ENCODE data around the gene MED8.
A peak's percentile ranks its signal among the peaks of the same experiment; 100 is the strongest.

MED8 gene

DNA sequence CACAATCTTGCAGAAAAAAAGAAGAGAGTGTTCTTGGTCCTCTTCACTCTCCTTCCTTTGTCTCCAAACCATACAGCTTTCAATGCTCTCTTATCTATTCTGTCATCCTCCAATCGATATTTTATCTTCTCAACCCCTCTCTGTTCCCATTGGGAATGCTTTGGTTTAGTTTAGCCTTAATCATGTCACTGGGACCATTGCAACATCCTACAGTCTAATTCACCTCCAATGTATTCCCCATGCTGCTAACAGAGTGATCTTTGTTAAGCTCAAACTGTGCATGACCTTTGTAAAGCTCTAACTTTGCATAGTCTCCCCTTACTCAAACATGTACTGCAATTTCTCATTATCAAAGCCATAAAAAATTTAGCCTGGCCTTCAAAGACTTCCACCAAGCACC is 49.0 kb downstream of the MED8 start:
- H3K4me3 ChIP-seq (ENCODE audit: control insufficient read depth in 1 of 7, extremely low read depth in 1 of 7, insufficient read depth in 4 of 7, low read depth in 2 of 7, low read length in 6 of 7), result no peak overlapping the region
- H3K27ac ChIP-seq (ENCODE audit: insufficient read depth in 1 of 2, low read depth in 1 of 2, low read length in 2 of 2, poor library complexity in 1 of 2, severe bottlenecking in 2 of 2), result no peak overlapping the region
- WGBS (ENCODE audit: insufficient coverage), result 100% methylated on average over 1 of the region's 1 CpG
- H3K27me3 ChIP-seq (replicated peaks in 2 of 5; ENCODE audit: control insufficient read depth in 4 of 5, insufficient read depth in 5 of 5, low read length in 4 of 5), result no peaks in the 10 kb centered on the region
- no peak for DNase-seq
- H3K9me3 ChIP-seq (ENCODE audit: control extremely low read depth in 1 of 5, control insufficient read depth in 4 of 5, insufficient read depth in 2 of 5, low read depth in 1 of 5, low read length in 4 of 5), result no peaks in the 10 kb centered on the region
- POLR2A ChIA-PET, result no interaction called here
- peaks cover 3 to 44% (median 28%) of the 10 kb centered on the region in 4 experiments for H3K4me1 ChIP-seq (ENCODE audit: control extremely low read depth in 1 of 4, control insufficient read depth in 4 of 4, insufficient read depth in 4 of 4, low read length in 3 of 4)
- CTCF ChIA-PET, result interaction anchor here (1.7 kb wide), 1 partner anchor 101 kb away, joined by 8 read pairs; no protein-coding TSS in a partner anchor
- peaks cover 0 to 34% (median 16%) of the 10 kb centered on the region in 4 experiments for H3K36me3 ChIP-seq (ENCODE audit: control insufficient read depth in 4 of 4, insufficient read depth in 4 of 4, low read length in 3 of 4)

DNA sequence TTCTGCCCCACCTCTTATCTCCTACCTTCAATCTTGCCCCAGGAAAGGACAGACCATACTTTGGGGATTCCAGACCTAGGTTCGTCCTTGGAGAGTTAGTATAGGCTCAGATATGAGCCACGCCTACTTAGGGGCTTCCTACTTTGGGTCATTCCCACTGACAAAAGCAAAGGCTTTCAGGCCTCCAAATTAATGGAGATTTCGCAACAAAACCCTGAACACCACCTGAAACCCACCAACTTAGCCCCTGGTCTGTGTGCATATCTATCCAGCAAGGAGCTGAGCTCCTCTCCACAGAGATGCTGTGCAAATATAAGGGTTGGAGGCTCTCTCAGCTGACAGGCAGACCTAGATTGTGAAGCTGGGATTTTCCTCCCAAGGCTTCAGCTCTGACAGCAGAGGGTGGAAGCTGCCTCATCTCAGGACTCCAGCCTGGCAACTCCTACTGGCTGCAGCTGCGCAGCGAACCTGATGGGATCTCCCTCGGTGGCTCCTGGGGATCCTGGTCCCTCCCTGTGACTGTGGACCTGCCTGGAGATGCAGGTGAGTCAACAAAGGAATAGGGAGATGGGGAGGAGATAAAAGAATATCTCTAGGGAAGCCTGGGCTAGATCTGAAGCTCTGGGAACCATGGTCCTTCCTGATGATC is 49.9 kb downstream of the MED8 start:
- POLR2A ChIA-PET, result no interaction called here
- Histone ChIP-seq H3K27me3 (replicated peaks in 2 of 5; ENCODE audit: control insufficient read depth in 4 of 5, insufficient read depth in 5 of 5, low read length in 4 of 5) (no peaks in the 10 kb centered on the region), H3K4me3 (ENCODE audit: control insufficient read depth in 1 of 7, extremely low read depth in 1 of 7, insufficient read depth in 4 of 7, low read depth in 2 of 7, low read length in 6 of 7) (no peak overlapping the region), H3K4me1 (ENCODE audit: control extremely low read depth in 1 of 4, control insufficient read depth in 4 of 4, insufficient read depth in 4 of 4, low read length in 3 of 4) (peaks cover 3 to 45% (median 26%) of the 10 kb centered on the region in 4 experiments), H3K27ac (ENCODE audit: insufficient read depth in 1 of 2, low read depth in 1 of 2, low read length in 2 of 2, poor library complexity in 1 of 2, severe bottlenecking in 2 of 2) (no peak overlapping the region), H3K9me3 (ENCODE audit: control extremely low read depth in 1 of 5, control insufficient read depth in 4 of 5, insufficient read depth in 2 of 5, low read depth in 1 of 5, low read length in 4 of 5) (no peaks in the 10 kb centered on the region), H3K36me3 (ENCODE audit: control insufficient read depth in 4 of 4, insufficient read depth in 4 of 4, low read length in 3 of 4) (peaks cover 0 to 34% (median 15%) of the 10 kb centered on the region in 4 experiments)
- CTCF ChIA-PET, result interaction anchor here (1.3 to 1.7 kb wide), 3 partner anchors 11 to 100 kb away, joined by 4 to 8 read pairs (median 5); partner anchors contain the start of gene CDC20
- WGBS (ENCODE audit: insufficient coverage), result 97% methylated on average over 5 of the region's 6 CpGs
- no peak for DNase-seq

DNA sequence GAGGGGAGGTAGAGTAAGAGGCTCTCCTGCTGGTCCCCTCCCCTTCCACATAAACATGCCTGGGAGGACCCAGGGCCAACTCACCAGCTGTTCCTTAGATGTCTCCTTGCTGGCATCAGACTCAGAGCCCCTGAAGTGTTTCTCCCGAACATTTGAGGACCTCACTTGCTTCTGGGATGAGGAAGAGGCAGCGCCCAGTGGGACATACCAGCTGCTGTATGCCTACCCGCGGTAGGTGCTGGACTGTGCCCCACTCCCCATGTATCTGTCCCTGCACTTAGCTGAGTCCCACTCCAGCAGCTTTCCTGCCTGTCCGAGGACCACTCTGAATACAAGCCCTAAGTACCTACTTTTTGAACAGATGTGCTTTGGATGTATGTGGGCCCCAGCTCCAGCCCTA is 51.6 kb downstream of the MED8 start:
- H3K27me3 ChIP-seq (replicated peaks in 2 of 5; ENCODE audit: control insufficient read depth in 4 of 5, insufficient read depth in 5 of 5, low read length in 4 of 5), result no peaks in the 10 kb centered on the region
- no peaks in the 10 kb centered on the region for H3K9me3 ChIP-seq (ENCODE audit: control extremely low read depth in 1 of 5, control insufficient read depth in 4 of 5, insufficient read depth in 2 of 5, low read depth in 1 of 5, low read length in 4 of 5)
- 0% methylated on average over 1 of the region's 5 CpGs for WGBS (ENCODE audit: insufficient coverage)
- peak overlapping the region; percentile 4 to 88 (median 64) for H3K4me3 ChIP-seq (ENCODE audit: control insufficient read depth in 1 of 7, extremely low read depth in 1 of 7, insufficient read depth in 4 of 7, low read depth in 2 of 7, low read length in 6 of 7)
- peak overlapping the region; percentile 43 to 72 for H3K27ac ChIP-seq (ENCODE audit: insufficient read depth in 1 of 2, low read depth in 1 of 2, low read length in 2 of 2, poor library complexity in 1 of 2, severe bottlenecking in 2 of 2)
- peaks cover 3 to 49% (median 29%) of the 10 kb centered on the region in 4 experiments for H3K4me1 ChIP-seq (ENCODE audit: control extremely low read depth in 1 of 4, control insufficient read depth in 4 of 4, insufficient read depth in 4 of 4, low read length in 3 of 4)
- ChIA-PET POLR2A (no interaction called here), CTCF (interaction anchor here (1.1 to 1.8 kb wide), 2 partner anchors 26 to 99 kb away, joined by 4 to 7 read pairs; no protein-coding TSS in a partner anchor)
- peaks cover 0 to 25% (median 12%) of the 10 kb centered on the region in 4 experiments for H3K36me3 ChIP-seq (ENCODE audit: control insufficient read depth in 4 of 4, insufficient read depth in 4 of 4, low read length in 3 of 4)
- DNase-seq, result no peak

DNA sequence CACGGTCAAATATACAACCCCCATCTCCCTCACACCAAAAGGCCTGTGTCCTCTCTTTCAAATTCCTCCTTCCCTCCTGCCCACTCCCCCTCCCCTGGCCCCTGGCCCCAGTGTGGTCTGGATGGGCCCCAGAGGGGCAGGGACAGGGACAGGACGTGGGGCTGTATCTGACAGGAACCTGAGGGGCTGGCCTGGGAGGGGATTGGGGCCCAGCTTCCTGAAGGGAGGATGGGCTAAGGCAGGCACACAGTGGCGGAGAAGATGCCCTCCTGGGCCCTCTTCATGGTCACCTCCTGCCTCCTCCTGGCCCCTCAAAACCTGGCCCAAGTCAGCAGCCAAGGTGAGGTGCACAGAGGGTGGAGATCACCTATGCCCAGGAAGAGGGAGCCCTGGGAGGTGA is 52.0 kb downstream of the MED8 start, which contains the start of gene MPL:
Gene MPL, plus strand, starts transcription at position 231 of the 400 bp plus-strand sequence. Its CDS starts 31 bp downstream, at position 262.
- peak in 2 of 3 donors; percentile 30 to 46 for DNase-seq
- Histone ChIP-seq H3K4me1 (ENCODE audit: control extremely low read depth in 1 of 4, control insufficient read depth in 4 of 4, insufficient read depth in 4 of 4, low read length in 3 of 4) (peaks cover 3 to 49% (median 29%) of the 10 kb centered on the region in 4 experiments), H3K27me3 (replicated peaks in 2 of 5; ENCODE audit: control insufficient read depth in 4 of 5, insufficient read depth in 5 of 5, low read length in 4 of 5) (no peaks in the 10 kb centered on the region), H3K4me3 (ENCODE audit: control insufficient read depth in 1 of 7, extremely low read depth in 1 of 7, insufficient read depth in 4 of 7, low read depth in 2 of 7, low read length in 6 of 7) (peak within 1 kb of the TSS; percentile 4 to 88 (median 64)), H3K27ac (ENCODE audit: insufficient read depth in 1 of 2, low read depth in 1 of 2, low read length in 2 of 2, poor library complexity in 1 of 2, severe bottlenecking in 2 of 2) (peak within 1 kb of the TSS; percentile 43 to 72), H3K36me3 (ENCODE audit: control insufficient read depth in 4 of 4, insufficient read depth in 4 of 4, low read length in 3 of 4) (peaks cover 0 to 21% (median 11%) of the 10 kb centered on the region in 4 experiments), H3K9me3 (ENCODE audit: control extremely low read depth in 1 of 5, control insufficient read depth in 4 of 5, insufficient read depth in 2 of 5, low read depth in 1 of 5, low read length in 4 of 5) (no peaks in the 10 kb centered on the region)
- ChIA-PET POLR2A (no interaction called here), CTCF (interaction anchor here (1.5 to 1.8 kb wide), 2 partner anchors 51 to 98 kb away, joined by 3 to 7 read pairs; no protein-coding TSS in a partner anchor)
- 7% methylated on average over 2 of the region's 3 CpGs for WGBS (ENCODE audit: insufficient coverage)

DNA sequence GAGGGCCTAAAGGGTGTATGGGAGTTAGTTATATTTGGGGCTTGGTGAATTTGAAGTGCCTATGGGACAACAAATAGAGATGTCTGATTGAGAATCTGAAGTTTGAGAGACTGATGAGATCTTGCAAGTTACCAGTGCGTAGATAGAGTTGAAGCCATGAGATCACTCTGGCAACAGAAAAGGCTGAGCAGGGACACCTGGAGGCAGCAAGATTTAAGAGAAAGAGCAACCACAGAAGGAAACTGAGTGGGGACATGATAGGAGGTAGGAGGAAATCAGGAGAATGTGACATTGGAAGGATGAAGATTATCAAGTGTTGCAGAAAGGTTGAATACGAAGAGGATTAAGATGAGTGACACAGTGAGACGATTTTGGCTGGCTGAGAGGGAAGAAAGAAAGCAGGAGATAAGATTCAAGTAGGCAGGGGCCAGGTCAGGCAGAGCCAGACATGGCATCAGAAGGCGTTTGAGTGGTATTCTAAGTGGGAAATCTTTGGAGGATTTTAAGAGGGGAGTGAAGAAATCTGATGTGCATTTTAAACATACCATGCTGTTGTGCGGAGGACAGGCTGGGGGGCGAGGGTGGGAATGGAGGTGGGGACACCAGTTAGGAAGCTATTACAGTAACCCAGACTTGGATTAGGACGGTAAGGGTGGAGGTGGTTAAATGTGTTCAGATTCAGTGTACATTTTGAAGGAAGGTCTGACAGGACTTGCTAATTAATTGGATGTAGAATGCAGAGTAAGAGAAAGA is 55.0 kb downstream of the MED8 start:
- Histone ChIP-seq H3K36me3 (ENCODE audit: control insufficient read depth in 4 of 4, insufficient read depth in 4 of 4, low read length in 3 of 4) (peaks cover 0 to 5% (median under 1%) of the 10 kb centered on the region in 4 experiments), H3K4me3 (ENCODE audit: control insufficient read depth in 1 of 7, extremely low read depth in 1 of 7, insufficient read depth in 4 of 7, low read depth in 2 of 7, low read length in 6 of 7) (no peak overlapping the region), H3K27ac (ENCODE audit: insufficient read depth in 1 of 2, low read depth in 1 of 2, low read length in 2 of 2, poor library complexity in 1 of 2, severe bottlenecking in 2 of 2) (no peak overlapping the region), H3K27me3 (replicated peaks in 2 of 5; ENCODE audit: control insufficient read depth in 4 of 5, insufficient read depth in 5 of 5, low read length in 4 of 5) (no peaks in the 10 kb centered on the region), H3K4me1 (ENCODE audit: control extremely low read depth in 1 of 4, control insufficient read depth in 4 of 4, insufficient read depth in 4 of 4, low read length in 3 of 4) (peaks cover 10 to 57% (median 43%) of the 10 kb centered on the region in 4 experiments), H3K9me3 (ENCODE audit: control extremely low read depth in 1 of 5, control insufficient read depth in 4 of 5, insufficient read depth in 2 of 5, low read depth in 1 of 5, low read length in 4 of 5) (no peaks in the 10 kb centered on the region)
- CTCF ChIA-PET, result interaction anchor here (1.6 kb wide), 1 partner anchor 96 kb away, joined by 3 read pairs; no protein-coding TSS in a partner anchor
- POLR2A ChIA-PET, result no interaction called here
- peak in 2 of 3 donors; percentile 29 to 46 for DNase-seq
- 62% methylated on average over 7 of the region's 7 CpGs for WGBS (ENCODE audit: insufficient coverage)
